ENCODE data around the gene NTSR2. TPM values are rescaled to one million over a fixed set of nuclear protein-coding genes. Genes with fewer than 3 reads are reported as not detected.

Gene NTSR2
- total RNA-seq, 5 donors from 2014 or later (not counting 1 experiment from before 2014, with no cell fraction given) = not detected

DNA sequence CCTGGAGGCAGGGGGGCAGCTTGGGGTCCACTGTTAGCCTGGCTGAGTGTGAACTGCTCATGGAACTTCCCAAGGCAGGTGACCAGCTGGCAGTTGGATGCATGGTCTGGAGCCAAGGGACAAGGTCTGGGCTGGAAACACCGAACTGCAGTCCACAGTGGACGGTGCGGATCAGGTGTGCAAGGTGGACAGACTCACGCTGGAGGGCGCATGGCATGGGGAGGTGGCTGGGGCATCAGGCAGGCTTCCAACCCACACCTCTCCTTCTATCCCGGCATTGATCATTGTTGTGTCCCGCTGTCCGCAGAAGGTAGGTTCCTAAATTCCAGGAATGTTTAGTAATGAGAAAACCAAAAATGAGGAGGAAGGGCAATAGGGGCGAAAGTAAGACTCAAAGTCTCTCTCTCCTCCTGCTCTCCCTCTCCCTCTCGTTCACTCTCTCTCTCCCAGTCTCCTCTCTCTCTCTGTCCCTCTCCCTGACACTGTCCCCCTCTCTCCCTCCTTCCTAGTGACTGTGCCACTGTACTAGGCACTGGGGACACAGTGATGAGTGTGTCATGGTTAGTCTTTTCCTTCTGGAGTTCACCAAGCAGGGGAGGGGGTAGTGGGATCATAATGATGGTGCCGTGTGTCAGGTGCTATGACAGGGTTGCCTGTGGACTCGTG lies 46.1 kb upstream of the NTSR2 start:
- peaks cover 0 to 4% of the 10 kb centered on the region in 2 experiments for H3K4me1 ChIP-seq (ENCODE audit: control insufficient read depth in 1 of 2, extremely low read depth in 1 of 2, insufficient read depth in 2 of 2, low read length in 2 of 2)
- peaks cover 0 to 24% of the 10 kb centered on the region in 2 experiments for H3K27me3 ChIP-seq (replicated peaks in 1 of 2; ENCODE audit: control insufficient read depth in 2 of 2, extremely low read depth in 1 of 2, insufficient read depth in 2 of 2, low read length in 1 of 2)
- no peaks in the 10 kb centered on the region for H3K9me3 ChIP-seq
- Mint-ChIP-seq H3K36me3 (no peaks in the 10 kb centered on the region), H3K4me1 (peaks cover 5 to 11% (median 6%) of the 10 kb centered on the region in 3 donors), H3K4me3 (no peak overlapping the region), H3K27ac (no peak overlapping the region), H3K9me3 (no peaks in the 10 kb centered on the region), H3K27me3 (peaks cover 8 to 27% of the 10 kb centered on the region in 2 donors)
- H3K36me3 ChIP-seq (ENCODE audit: control insufficient read depth in 2 of 2, extremely low read depth in 1 of 2, insufficient read depth in 1 of 2, low read length in 1 of 2) = no peaks in the 10 kb centered on the region
- DNase-seq (no peak), ATAC-seq (replicated peaks in 1 of 4) (no peak)
- POLR2A ChIA-PET = no interaction called here
- H3K27ac ChIP-seq (ENCODE audit: low read length) = no peak overlapping the region
- H3K4me3 ChIP-seq (ENCODE audit: control insufficient read depth in 1 of 2, extremely low read depth in 1 of 2, low read length in 1 of 2) = no peak overlapping the region
- CTCF ChIA-PET = no interaction called here
- WGBS (ENCODE audit: insufficient coverage) = 93% methylated on average over 5 of the region's 12 CpGs

DNA sequence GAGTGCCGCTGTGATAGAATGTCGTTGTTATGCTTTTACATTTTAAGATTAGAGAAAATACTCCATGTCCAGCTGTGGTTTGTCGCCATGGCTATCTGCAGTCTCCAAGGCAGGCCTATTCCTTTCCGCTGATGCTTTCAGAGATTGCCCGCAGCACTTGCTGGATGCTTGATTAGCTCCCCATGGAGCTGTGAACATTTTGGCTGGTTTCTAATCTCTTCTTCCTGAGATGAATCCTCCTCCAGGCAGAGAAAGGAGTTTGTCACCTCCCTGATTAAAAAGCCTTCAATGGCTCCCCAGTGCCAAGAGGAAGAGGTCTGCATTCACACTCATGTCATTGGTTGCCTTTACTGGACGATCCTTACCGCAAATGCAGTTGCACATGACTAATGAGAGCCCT lies 43.8 kb upstream of the NTSR2 start:
- DNase-seq = no peak
- no peaks in the 10 kb centered on the region for H3K36me3 Mint-ChIP-seq
- Histone ChIP-seq H3K36me3 (ENCODE audit: control insufficient read depth in 2 of 2, extremely low read depth in 1 of 2, insufficient read depth in 1 of 2, low read length in 1 of 2) (no peaks in the 10 kb centered on the region), H3K4me3 (ENCODE audit: control insufficient read depth in 1 of 2, extremely low read depth in 1 of 2, low read length in 1 of 2) (no peak overlapping the region), H3K27ac (ENCODE audit: low read length) (no peak overlapping the region), H3K27me3 (replicated peaks in 1 of 2; ENCODE audit: control insufficient read depth in 2 of 2, extremely low read depth in 1 of 2, insufficient read depth in 2 of 2, low read length in 1 of 2) (peaks cover 0 to 16% of the 10 kb centered on the region in 2 experiments), H3K9me3 (no peaks in the 10 kb centered on the region), H3K4me1 (ENCODE audit: control insufficient read depth in 1 of 2, extremely low read depth in 1 of 2, insufficient read depth in 2 of 2, low read length in 2 of 2) (no peaks in the 10 kb centered on the region)
- 94% methylated on average over 5 of the region's 7 CpGs for WGBS (ENCODE audit: insufficient coverage)
- H3K27ac Mint-ChIP-seq = no peak overlapping the region
- no peak overlapping the region for H3K4me3 Mint-ChIP-seq
- H3K27me3 Mint-ChIP-seq = peaks cover 4 to 19% of the 10 kb centered on the region in 2 donors
- ATAC-seq (replicated peaks in 1 of 4) = no peak
- POLR2A ChIA-PET = no interaction called here
- peaks cover 0 to 2% (median 1%) of the 10 kb centered on the region in 3 donors for H3K4me1 Mint-ChIP-seq
- CTCF ChIA-PET = no interaction called here
- no peaks in the 10 kb centered on the region for H3K9me3 Mint-ChIP-seq

DNA sequence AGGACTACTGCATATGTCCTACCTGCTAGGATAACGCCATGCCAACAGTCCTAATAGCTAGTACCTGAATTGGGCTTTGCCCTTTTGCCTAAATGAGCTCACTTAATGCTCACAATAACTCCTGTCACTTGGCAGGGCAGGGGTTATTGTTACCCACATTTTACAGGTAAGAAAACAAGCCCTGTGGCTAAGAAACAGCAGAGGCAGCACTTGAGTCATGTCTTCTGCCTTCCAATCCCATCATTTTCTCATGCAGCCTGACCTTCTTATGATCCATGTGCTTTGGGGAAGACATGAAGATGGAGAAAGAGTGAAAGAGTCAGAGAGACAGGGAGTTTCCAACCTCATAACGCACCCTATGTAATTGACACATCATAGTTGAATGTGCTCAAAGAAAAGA lies 42.9 kb upstream of the NTSR2 start:
- WGBS (ENCODE audit: insufficient coverage) = 100% methylated on average over 1 of the region's 2 CpGs
- H3K4me1 ChIP-seq (ENCODE audit: control insufficient read depth in 1 of 2, extremely low read depth in 1 of 2, insufficient read depth in 2 of 2, low read length in 2 of 2) = no peaks in the 10 kb centered on the region
- ATAC-seq (replicated peaks in 1 of 4) (no peak), DNase-seq (no peak)
- H3K36me3 ChIP-seq (ENCODE audit: control insufficient read depth in 2 of 2, extremely low read depth in 1 of 2, insufficient read depth in 1 of 2, low read length in 1 of 2) = no peaks in the 10 kb centered on the region
- H3K9me3 ChIP-seq = no peaks in the 10 kb centered on the region
- H3K27me3 Mint-ChIP-seq = peaks cover 4 to 17% of the 10 kb centered on the region in 2 donors
- no peak overlapping the region for H3K27ac Mint-ChIP-seq
- peaks cover 0 to 16% of the 10 kb centered on the region in 2 experiments for H3K27me3 ChIP-seq (replicated peaks in 1 of 2; ENCODE audit: control insufficient read depth in 2 of 2, extremely low read depth in 1 of 2, insufficient read depth in 2 of 2, low read length in 1 of 2)
- H3K27ac ChIP-seq (ENCODE audit: low read length) = no peak overlapping the region
- H3K4me3 Mint-ChIP-seq = no peak overlapping the region
- ChIA-PET POLR2A (no interaction called here), CTCF (interaction anchor here in 1 of 2 donors (1.0 kb wide), 1 partner anchor 13 kb away, joined by 3 read pairs; no protein-coding TSS in a partner anchor)
- no peak overlapping the region for H3K4me3 ChIP-seq (ENCODE audit: control insufficient read depth in 1 of 2, extremely low read depth in 1 of 2, low read length in 1 of 2)
- H3K4me1 Mint-ChIP-seq = peaks cover 0 to 2% (median 1%) of the 10 kb centered on the region in 3 donors
- H3K9me3 Mint-ChIP-seq = no peaks in the 10 kb centered on the region
- H3K36me3 Mint-ChIP-seq = no peaks in the 10 kb centered on the region

DNA sequence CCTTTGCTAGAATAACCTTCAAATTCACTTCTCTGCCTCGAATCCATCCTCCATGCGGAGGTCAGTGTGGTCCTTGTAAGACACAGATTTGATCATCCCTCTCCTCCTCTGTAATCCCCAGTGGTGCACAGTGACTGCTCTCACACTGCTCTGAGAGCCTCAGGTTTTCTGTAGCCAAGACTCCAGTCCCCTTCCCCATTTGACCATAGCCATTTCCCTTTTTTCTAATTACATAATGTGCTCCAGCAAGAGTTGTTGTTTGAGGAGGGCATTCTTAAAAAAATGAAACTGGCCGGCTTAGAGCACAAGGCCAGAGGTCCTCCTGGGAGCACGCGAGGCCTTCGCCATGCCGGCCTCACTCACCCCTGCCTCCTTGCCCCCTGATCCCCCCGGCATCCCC lies 41.8 kb upstream of the NTSR2 start:
- Mint-ChIP-seq H3K36me3 (no peaks in the 10 kb centered on the region), H3K9me3 (no peaks in the 10 kb centered on the region), H3K4me1 (peaks cover 0 to under 1% (median 0%) of the 10 kb centered on the region in 3 donors), H3K4me3 (no peak overlapping the region), H3K27me3 (peaks cover 4 to 11% of the 10 kb centered on the region in 2 donors), H3K27ac (no peak overlapping the region)
- ATAC-seq (replicated peaks in 1 of 4) (no peak), DNase-seq (no peak)
- Histone ChIP-seq H3K27ac (ENCODE audit: low read length) (no peak overlapping the region), H3K36me3 (ENCODE audit: control insufficient read depth in 2 of 2, extremely low read depth in 1 of 2, insufficient read depth in 1 of 2, low read length in 1 of 2) (no peaks in the 10 kb centered on the region), H3K9me3 (no peaks in the 10 kb centered on the region), H3K27me3 (replicated peaks in 1 of 2; ENCODE audit: control insufficient read depth in 2 of 2, extremely low read depth in 1 of 2, insufficient read depth in 2 of 2, low read length in 1 of 2) (peaks cover 0 to 16% of the 10 kb centered on the region in 2 experiments), H3K4me3 (ENCODE audit: control insufficient read depth in 1 of 2, extremely low read depth in 1 of 2, low read length in 1 of 2) (no peak overlapping the region), H3K4me1 (ENCODE audit: control insufficient read depth in 1 of 2, extremely low read depth in 1 of 2, insufficient read depth in 2 of 2, low read length in 2 of 2) (no peaks in the 10 kb centered on the region)
- 80% methylated on average over 8 of the region's 8 CpGs for WGBS (ENCODE audit: insufficient coverage)
- POLR2A ChIA-PET = no interaction called here
- CTCF ChIA-PET = interaction anchor here in 1 of 2 donors (0.6 kb wide), 1 partner anchor 31 kb away, joined by 3 read pairs; no protein-coding TSS in a partner anchor

DNA sequence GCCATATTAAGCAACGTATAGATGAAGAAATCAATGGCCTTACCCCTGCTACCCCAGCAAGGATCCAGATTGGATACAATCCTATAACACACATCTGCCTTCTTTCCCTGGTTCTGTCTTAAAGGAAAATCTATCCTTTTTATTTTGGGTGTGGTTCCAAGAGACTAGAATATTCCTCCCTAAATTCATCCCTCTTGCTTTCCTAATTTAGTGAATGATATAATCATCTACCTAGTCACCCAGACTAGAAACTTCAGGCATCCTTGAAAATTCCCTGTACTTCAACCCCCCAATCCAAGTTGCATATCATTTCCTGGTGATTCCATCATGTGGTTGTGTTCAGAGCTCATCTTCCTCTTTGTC lies 41.3 kb upstream of the NTSR2 start:
- H3K4me3 Mint-ChIP-seq = no peak overlapping the region
- CTCF ChIA-PET = interaction anchor here in 1 of 2 donors (0.6 kb wide), 1 partner anchor 31 kb away, joined by 3 read pairs; no protein-coding TSS in a partner anchor

DNA sequence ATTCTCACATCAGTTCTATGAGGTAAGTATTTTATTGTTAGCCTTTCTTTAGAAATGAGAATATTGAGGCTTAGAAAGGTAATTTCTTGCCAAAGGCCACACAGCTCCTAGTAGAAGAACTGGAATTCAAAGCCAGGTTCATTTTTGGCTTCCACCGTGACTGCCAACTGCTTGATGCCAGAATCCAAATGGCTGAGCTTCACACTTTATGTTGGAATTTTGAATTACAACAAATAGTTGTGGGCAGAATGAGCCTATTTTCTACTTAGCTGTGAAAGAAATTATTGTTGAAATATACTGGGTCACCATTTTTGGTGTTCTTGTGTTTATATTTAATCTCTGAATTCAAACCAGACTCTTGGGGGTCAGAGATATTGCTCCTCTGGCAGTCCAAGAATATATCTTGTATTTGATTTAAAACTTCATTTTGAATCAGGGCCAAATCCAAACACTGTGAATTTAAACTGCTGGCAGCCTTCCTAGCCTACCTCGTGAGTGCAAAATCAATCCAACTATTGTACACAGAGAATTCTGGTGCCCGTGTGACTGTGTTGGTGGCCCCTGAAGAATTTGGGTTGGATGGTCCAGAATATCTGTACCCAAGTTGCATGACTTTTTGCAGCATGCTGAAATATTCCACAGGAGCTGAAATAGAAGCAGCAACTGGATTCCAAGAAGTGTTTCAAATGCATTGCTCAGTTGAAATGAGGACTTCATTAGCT lies 40.8 kb upstream of the NTSR2 start:
- Mint-ChIP-seq H3K9me3 (no peaks in the 10 kb centered on the region), H3K36me3 (no peaks in the 10 kb centered on the region), H3K27me3 (peaks cover 4 to 7% of the 10 kb centered on the region in 2 donors), H3K4me1 (no peaks in the 10 kb centered on the region), H3K4me3 (no peak overlapping the region), H3K27ac (no peak overlapping the region)
- WGBS (ENCODE audit: insufficient coverage) = no CpG with 5 or more reads among the region's 3 CpGs
- DNase-seq = no peak
- Histone ChIP-seq H3K36me3 (ENCODE audit: control insufficient read depth in 2 of 2, extremely low read depth in 1 of 2, insufficient read depth in 1 of 2, low read length in 1 of 2) (no peaks in the 10 kb centered on the region), H3K4me1 (ENCODE audit: control insufficient read depth in 1 of 2, extremely low read depth in 1 of 2, insufficient read depth in 2 of 2, low read length in 2 of 2) (no peaks in the 10 kb centered on the region), H3K27me3 (replicated peaks in 1 of 2; ENCODE audit: control insufficient read depth in 2 of 2, extremely low read depth in 1 of 2, insufficient read depth in 2 of 2, low read length in 1 of 2) (peaks cover 0 to 8% of the 10 kb centered on the region in 2 experiments), H3K4me3 (ENCODE audit: control insufficient read depth in 1 of 2, extremely low read depth in 1 of 2, low read length in 1 of 2) (no peak overlapping the region), H3K9me3 (no peaks in the 10 kb centered on the region), H3K27ac (ENCODE audit: low read length) (no peak overlapping the region)
- ATAC-seq (replicated peaks in 1 of 4) = no peak
- POLR2A ChIA-PET = no interaction called here
- CTCF ChIA-PET = interaction anchor here in 1 of 2 donors (0.6 kb wide), 1 partner anchor 32 kb away, joined by 3 read pairs; no protein-coding TSS in a partner anchor

More for the DNA sequence above, 41.3 kb upstream of the NTSR2 start:
- POLR2A ChIA-PET = no interaction called here
- Mint-ChIP-seq H3K9me3 (no peaks in the 10 kb centered on the region), H3K36me3 (no peaks in the 10 kb centered on the region), H3K27ac (no peak overlapping the region), H3K4me1 (no peaks in the 10 kb centered on the region), H3K27me3 (peaks cover 4 to 8% of the 10 kb centered on the region in 2 donors)
- Histone ChIP-seq H3K4me1 (ENCODE audit: control insufficient read depth in 1 of 2, extremely low read depth in 1 of 2, insufficient read depth in 2 of 2, low read length in 2 of 2) (no peaks in the 10 kb centered on the region), H3K36me3 (ENCODE audit: control insufficient read depth in 2 of 2, extremely low read depth in 1 of 2, insufficient read depth in 1 of 2, low read length in 1 of 2) (no peaks in the 10 kb centered on the region), H3K27me3 (replicated peaks in 1 of 2; ENCODE audit: control insufficient read depth in 2 of 2, extremely low read depth in 1 of 2, insufficient read depth in 2 of 2, low read length in 1 of 2) (peaks cover 0 to 13% of the 10 kb centered on the region in 2 experiments), H3K27ac (ENCODE audit: low read length) (no peak overlapping the region), H3K9me3 (no peaks in the 10 kb centered on the region), H3K4me3 (ENCODE audit: control insufficient read depth in 1 of 2, extremely low read depth in 1 of 2, low read length in 1 of 2) (no peak overlapping the region)
- ATAC-seq (replicated peaks in 1 of 4) = no peak
- DNase-seq = no peak
- WGBS (ENCODE audit: insufficient coverage) = no CpG with 5 or more reads among the region's 1 CpG

All from T-cell (primary cell).